Body of pancreas (tissue), 4 donors: ENCODE results near the gene KLLN.

Experiments
- CTCF ChIP-seq, 7 experiments: fragments of 450-650 bp in 4 of 7; fragments of 200-600 bp in 3 of 7; sonication (generic) in 3 of 7; IDR thresholded peaks; one replicate each; pipeline ENCODE4 v1.5.1; 2016 to 2019; ENCODE audit warnings: antibody characterized with exemption in 7 of 7
- POLR2A ChIP-seq, 3 donors: fragments of 450-650 bp; IDR thresholded peaks; one replicate each; pipeline ENCODE4 v1.6.1; 2016; ENCODE audit warnings: antibody characterized with exemption in 3 of 3, mild to moderate bottlenecking in 2 of 3

- no peak for TF ChIP-seq CTCF (IDR thresholded peaks at IDR 0.05)
- no peak for TF ChIP-seq POLR2A (IDR thresholded peaks at IDR 0.05)
Measured at GRCh38 chr10:87845624-87845998, 17.7 kb downstream of the KLLN start.
